GM12878 (cell line): ENCODE results near the gene CXCL8. TPM values are rescaled to one million over a fixed set of nuclear protein-coding genes. Genes with fewer than 3 reads are reported as not detected.

Experiments
- ATAC-seq: fragments of 200-7000 bp; cut with Tn5 transposase; 3 replicates; pipeline ENCODE4 v1.9.1; 2020; ENCODE audit warnings: mild to moderate bottlenecking, moderate library complexity
- BruUV-seq: library from RNA; stranded (reverse); fragments of 400-500 nt; replicated peaks from 2 replicates; lab custom pipeline; 2021; lab: Mats Ljungman, UMichigan
- CTCF ChIA-PET: fragments of 300-600 bp; sonication (Branson Sonifier 250); formaldehyde crosslinking; extraction: SDS; loops from one replicate; lab custom pipeline; 2021; ENCODE audit warnings: inconsistent platforms; lab: Yijun Ruan, JAX
- POLR2A ChIA-PET: fragments of 350-600 bp; formaldehyde crosslinking; extraction: SDS; loops from one replicate; lab custom pipeline; 2021; ENCODE audit warnings: inconsistent platforms; lab: Charles Lee
- RAD21 ChIA-PET: fragments of 300-600 bp; sonication (Branson Sonifier 250); formaldehyde crosslinking; loops from one replicate; lab custom pipeline; 2023; ENCODE audit warnings: antibody characterized with exemption; ENCODE audit not compliant: unreplicated experiment; lab: Charles Lee
- SMC1A ChIA-PET: fragments of 300-600 bp; sonication (Branson Sonifier 250); formaldehyde crosslinking; loops from one replicate; lab custom pipeline; 2023; ENCODE audit not compliant: unreplicated experiment, uncharacterized antibody; lab: Charles Lee
- DNase-seq: peaks from one replicate; pipeline ENCODE4 v3.0.0-alpha.2; 2011; ENCODE audit warnings: low read depth, low spot score
- FAIRE-seq: peaks from 3 replicates; lab custom pipeline; 2011; peaks lifted over from hg19 to GRCh38; lab: Jason Lieb, UNC
- H2AFZ ChIP-seq: 2 replicates; pipeline ENCODE4 v1.6.0; 2011; ENCODE audit warnings: low read depth, low read length, control low read depth; ENCODE audit not compliant: control insufficient read depth
- H3K27ac ChIP-seq: 2 replicates; pipeline ENCODE4 v1.5.1; 2011; ENCODE audit warnings: control low read depth; ENCODE audit not compliant: control insufficient read depth, insufficient read depth
- H3K27me3 ChIP-seq, 2 experiments: replicated peaks in 1 of 2; 2 replicates each; pipeline versions ENCODE4 v1.6.0 to v1.6.1; 2011; ENCODE audit warnings: low read length in 1 of 2; ENCODE audit not compliant: control insufficient read depth in 2 of 2, insufficient read depth in 2 of 2
- H3K36me3 ChIP-seq, 2 experiments: 2 replicates each; pipeline ENCODE4 v1.5.1; 2011; ENCODE audit warnings: low read length in 1 of 2; ENCODE audit not compliant: control insufficient read depth in 2 of 2, insufficient read depth in 2 of 2
- H3K4me1 ChIP-seq: 2 replicates; pipeline ENCODE4 v1.6.1; 2011; ENCODE audit warnings: mild to moderate bottlenecking, low read length, moderate library complexity, mixed read lengths; ENCODE audit not compliant: control insufficient read depth, insufficient read depth
- H3K4me2 ChIP-seq: 2 replicates; pipeline ENCODE4 v1.6.0; 2011; ENCODE audit warnings: control low read depth; ENCODE audit not compliant: control insufficient read depth, insufficient read depth
- H3K4me3 ChIP-seq: fragments of 200-600 bp; sonication (generic); 2 replicates; pipeline ENCODE4 v1.5.1; 2016
- H3K79me2 ChIP-seq: 2 replicates; pipeline ENCODE4 v1.6.0; 2011; ENCODE audit warnings: low read length; ENCODE audit not compliant: control insufficient read depth, insufficient read depth
- H3K9ac ChIP-seq: 2 replicates; pipeline ENCODE4 v1.8.0; 2011; ENCODE audit warnings: low read length, control low read depth, mixed read lengths; ENCODE audit not compliant: control insufficient read depth, insufficient read depth
- H3K9me3 ChIP-seq: replicated peaks from 3 replicates; pipeline ENCODE4 v1.5.1; 2011; ENCODE audit warnings: mild to moderate bottlenecking, low read length; ENCODE audit not compliant: control insufficient read depth, insufficient read depth
- H4K20me1 ChIP-seq: 2 replicates; pipeline ENCODE4 v1.6.0; 2011; ENCODE audit not compliant: control insufficient read depth, insufficient read depth
- ATF2 ChIP-seq: IDR thresholded peaks from 2 replicates; pipeline ENCODE4 v1.6.1; 2012; ENCODE audit warnings: low read length, inconsistent platforms
- CBX5 ChIP-seq: sonication (generic); IDR thresholded peaks from 2 replicates; pipeline ENCODE4 v1.6.1; 2016; ENCODE audit warnings: low read depth, moderate library complexity, mild to moderate bottlenecking, inconsistent platforms
- GABPA ChIP-seq: IDR thresholded peaks from 2 replicates; pipeline ENCODE4 v1.6.1; 2014; ENCODE audit warnings: antibody characterized with exemption, low read depth, mild to moderate bottlenecking, inconsistent platforms
- KDM1A ChIP-seq: fragments of 200-600 bp; sonication (generic); IDR thresholded peaks from 2 replicates; pipeline ENCODE4 v1.6.1; 2016; ENCODE audit warnings: borderline replicate concordance
- NBN ChIP-seq: fragments of 450-650 bp; IDR thresholded peaks from 2 replicates; pipeline ENCODE4 v1.6.1; 2016
- SIN3A ChIP-seq: IDR thresholded peaks from 2 replicates; pipeline ENCODE4 v1.6.1; 2012; ENCODE audit warnings: low read depth, low read length, improper control_type of control experiment
- WRNIP1 ChIP-seq: IDR thresholded peaks from 2 replicates; pipeline ENCODE4 v1.6.1; 2011; ENCODE audit warnings: low read depth, low read length, improper control_type of control experiment, borderline replicate concordance
- ZNF622 ChIP-seq: fragments of 450-650 bp; IDR thresholded peaks from 2 replicates; pipeline ENCODE4 v1.6.1; 2017; ENCODE audit warnings: mild to moderate bottlenecking, inconsistent platforms
- WGBS: methylation state at CpG from one replicate; pipeline ENCODE4 v1.1.6; 2016; ENCODE audit warnings: low lambda C conversion rate; ENCODE audit not compliant: insufficient replicate concordance, insufficient coverage; ENCODE audit errors: missing lambda C conversion rate; 5-methylcytosine and 5-hydroxymethylcytosine counted together
- in situ Hi-C: fragments of 300-500 bp; cut with MboI; formaldehyde crosslinking; loops from 9 replicates; pipeline ENCODE4 v1.14.3; 2018; ENCODE audit warnings: mixed read lengths
- intact Hi-C: fragments of 100-400 bp; cut with micrococcal nuclease; formaldehyde crosslinking; loops from one replicate; pipeline ENCODE4 v1.14.2; 2022; ENCODE audit not compliant: unreplicated experiment
- polyA plus RNA-seq, 11 experiments: library from polyadenylated mRNA; depleted of rRNA in 4 of 11; unstranded in 6 of 11; stranded (reverse) in 5 of 11; fragments of >200 nt; fragmentation: Nextera tagmentation in 4 of 11; fragmentation: Illumina TruSeq in 1 of 11; extraction: Ambion mirVana in 4 of 11; extraction: Trizol in 1 of 11; gene quantifications; 1 replicate in 1 of 11; 2 replicates in 10 of 11; pipeline versions ENCODE4 v1.2.1 to v1.2.3, GENCODE V29; 2011 to 2016; ENCODE audit warnings: inconsistent platforms in 2 of 11, missing spikeins in 2 of 11, low read depth in 1 of 11
- total RNA-seq, 4 experiments: library from RNA; depleted of rRNA in 3 of 4; stranded (reverse); fragments of >200 nt in 3 of 4; fragmentation: Illumina TruSeq in 1 of 4; extraction: Trizol in 1 of 4; gene quantifications; 2 replicates each; pipeline versions ENCODE4 v1.2.1 to v1.2.3, GENCODE V29; 2013 to 2021
- TF ChIP-seq, protein P1 (sequence below): IDR thresholded peaks from 2 replicates; pipeline ENCODE4 v1.6.1; 2011; ENCODE audit warnings: low read depth, mild to moderate bottlenecking, low read length, moderate library complexity, borderline replicate concordance; ENCODE audit errors: extremely low read depth
- TF ChIP-seq, protein P2 (sequence below): fragments of 450-650 bp; IDR thresholded peaks from 2 replicates; pipeline ENCODE4 v1.6.1; 2016; ENCODE audit warnings: mild to moderate bottlenecking

Gene CXCL8
- total and polyA plus RNA-seq, 10 of the 15 experiments (the other 5 are each of a cell fraction or from before 2014, with no cell fraction given) = 0.09 to 0.36 (median 0.19) TPM; not detected in 1

DNA sequence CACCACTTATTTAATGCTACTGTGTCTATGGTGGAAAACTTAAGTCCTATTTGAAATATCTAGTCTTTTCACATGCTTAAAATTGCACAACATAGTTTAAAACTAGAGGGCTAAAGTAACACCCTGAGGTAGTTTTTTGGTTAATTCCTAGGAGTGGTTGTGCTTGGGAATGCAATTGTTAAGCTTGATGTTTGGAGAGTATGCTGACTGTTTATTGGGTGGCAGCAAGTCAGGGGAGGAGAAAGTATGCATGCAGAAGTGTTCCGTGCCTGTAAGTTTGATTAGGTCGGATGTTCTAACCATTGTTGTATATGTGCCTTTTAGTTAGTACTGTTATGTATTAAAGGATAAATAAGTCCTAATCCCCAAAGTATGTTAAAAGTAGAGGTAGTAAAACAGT, 40.5 kb downstream of the CXCL8 start:
- BruUV-seq = no TSS peak

More for the DNA sequence above, 40.5 kb downstream of the CXCL8 start:
- Histone ChIP-seq H3K27ac (no peak overlapping the region), H3K9ac (no peak overlapping the region), H3K4me1 (no peaks in the 10 kb centered on the region), H3K4me2 (no peak overlapping the region), H4K20me1 (no peaks in the 10 kb centered on the region), H3K9me3 (no peaks in the 10 kb centered on the region), H3K4me3 (no peak overlapping the region), H2AFZ (no peak overlapping the region), H3K27me3 (no peaks in the 10 kb centered on the region), H3K79me2 (no peaks in the 10 kb centered on the region), H3K36me3 (no peaks in the 10 kb centered on the region)
- ATAC-seq (no peak), DNase-seq (no peak), FAIRE-seq (no peak)
- WGBS = 12% methylated on average over 2 of the region's 2 CpGs
- ChIA-PET CTCF (no interaction called here), SMC1A (interaction anchor here (1.2 kb wide), 1 partner anchor 11 kb away, joined by 4 read pairs; no protein-coding TSS in a partner anchor), RAD21 (no interaction called here), POLR2A (no interaction called here)
- TF ChIP-seq KDM1A (no peak), ATF2 (no peak), WRNIP1 (no peak), CBX5 (no peak), ZNF622 (no peak), SIN3A (no peak), GABPA (no peak), NBN (no peak)
- TF ChIP-seq, protein P1, sequence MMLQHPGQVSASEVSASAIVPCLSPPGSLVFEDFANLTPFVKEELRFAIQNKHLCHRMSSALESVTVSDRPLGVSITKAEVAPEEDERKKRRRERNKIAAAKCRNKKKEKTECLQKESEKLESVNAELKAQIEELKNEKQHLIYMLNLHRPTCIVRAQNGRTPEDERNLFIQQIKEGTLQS = no peak
- TF ChIP-seq, protein P2, sequence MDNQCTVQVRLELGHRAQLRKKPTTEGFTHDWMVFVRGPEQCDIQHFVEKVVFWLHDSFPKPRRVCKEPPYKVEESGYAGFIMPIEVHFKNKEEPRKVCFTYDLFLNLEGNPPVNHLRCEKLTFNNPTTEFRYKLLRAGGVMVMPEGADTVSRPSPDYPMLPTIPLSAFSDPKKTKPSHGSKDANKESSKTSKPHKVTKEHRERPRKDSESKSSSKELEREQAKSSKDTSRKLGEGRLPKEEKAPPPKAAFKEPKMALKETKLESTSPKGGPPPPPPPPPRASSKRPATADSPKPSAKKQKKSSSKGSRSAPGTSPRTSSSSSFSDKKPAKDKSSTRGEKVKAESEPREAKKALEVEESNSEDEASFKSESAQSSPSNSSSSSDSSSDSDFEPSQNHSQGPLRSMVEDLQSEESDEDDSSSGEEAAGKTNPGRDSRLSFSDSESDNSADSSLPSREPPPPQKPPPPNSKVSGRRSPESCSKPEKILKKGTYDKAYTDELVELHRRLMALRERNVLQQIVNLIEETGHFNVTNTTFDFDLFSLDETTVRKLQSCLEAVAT = no peak
- in situ Hi-C loops (no loop called here), intact Hi-C loops (no loop called here)
